ENCODE data around the gene OR2L3. TPM values are rescaled to one million over a fixed set of nuclear protein-coding genes. Genes with fewer than 3 reads are reported as not detected.

Gene OR2L3
- not detected for total RNA-seq

DNA sequence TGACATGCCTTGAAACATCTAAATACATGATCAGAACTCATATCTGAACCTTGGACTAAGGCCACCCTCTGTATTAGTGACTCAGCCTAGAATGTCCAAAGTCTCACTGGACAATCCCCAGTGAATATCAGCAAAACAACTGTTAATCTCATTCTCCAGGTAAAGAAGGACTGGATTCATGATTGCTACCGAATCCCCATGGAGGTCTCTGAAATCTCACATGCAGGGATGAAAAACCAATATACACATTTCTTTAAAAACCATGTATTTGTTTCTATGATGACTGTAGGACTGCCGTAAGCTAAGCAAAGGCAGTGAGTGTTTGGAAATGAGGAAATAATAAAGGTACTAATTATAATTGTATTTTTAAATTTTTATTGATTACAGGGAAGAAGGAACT lies at the start of gene OR2L3:
Gene OR2L3, plus strand, starts transcription at position 301 of the 400 bp plus-strand sequence. CDS start 13,846 bp downstream, outside the sequence.
- H3K27me3 ChIP-seq, result no peaks in the 10 kb centered on the region
- no peak within 1 kb of the TSS for H3K27ac ChIP-seq
- H3K9me3 ChIP-seq, result peaks cover 3% of the 10 kb centered on the region
- no peak for TF ChIP-seq EP300 (IDR thresholded peaks at IDR 0.05)
- TF ChIP-seq, protein P1, sequence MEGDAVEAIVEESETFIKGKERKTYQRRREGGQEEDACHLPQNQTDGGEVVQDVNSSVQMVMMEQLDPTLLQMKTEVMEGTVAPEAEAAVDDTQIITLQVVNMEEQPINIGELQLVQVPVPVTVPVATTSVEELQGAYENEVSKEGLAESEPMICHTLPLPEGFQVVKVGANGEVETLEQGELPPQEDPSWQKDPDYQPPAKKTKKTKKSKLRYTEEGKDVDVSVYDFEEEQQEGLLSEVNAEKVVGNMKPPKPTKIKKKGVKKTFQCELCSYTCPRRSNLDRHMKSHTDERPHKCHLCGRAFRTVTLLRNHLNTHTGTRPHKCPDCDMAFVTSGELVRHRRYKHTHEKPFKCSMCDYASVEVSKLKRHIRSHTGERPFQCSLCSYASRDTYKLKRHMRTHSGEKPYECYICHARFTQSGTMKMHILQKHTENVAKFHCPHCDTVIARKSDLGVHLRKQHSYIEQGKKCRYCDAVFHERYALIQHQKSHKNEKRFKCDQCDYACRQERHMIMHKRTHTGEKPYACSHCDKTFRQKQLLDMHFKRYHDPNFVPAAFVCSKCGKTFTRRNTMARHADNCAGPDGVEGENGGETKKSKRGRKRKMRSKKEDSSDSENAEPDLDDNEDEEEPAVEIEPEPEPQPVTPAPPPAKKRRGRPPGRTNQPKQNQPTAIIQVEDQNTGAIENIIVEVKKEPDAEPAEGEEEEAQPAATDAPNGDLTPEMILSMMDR (IDR thresholded peaks at IDR 0.05), result no peak
- TF ChIP-seq POLR2A (IDR thresholded peaks at IDR 0.05), result no peak
- TF ChIP-seq POLR2AphosphoS5 (IDR thresholded peaks at IDR 0.05), result no peak
- no peaks in the 10 kb centered on the region for H3K36me3 ChIP-seq
- H3K4me1 ChIP-seq, result no peaks in the 10 kb centered on the region
- no peak for DNase-seq (ENCODE audit: low spot score in 2 of 2)
- WGBS, result 66% methylated on average over 2 of the region's 2 CpGs
- H3K4me3 ChIP-seq, result no peak within 1 kb of the TSS

DNA sequence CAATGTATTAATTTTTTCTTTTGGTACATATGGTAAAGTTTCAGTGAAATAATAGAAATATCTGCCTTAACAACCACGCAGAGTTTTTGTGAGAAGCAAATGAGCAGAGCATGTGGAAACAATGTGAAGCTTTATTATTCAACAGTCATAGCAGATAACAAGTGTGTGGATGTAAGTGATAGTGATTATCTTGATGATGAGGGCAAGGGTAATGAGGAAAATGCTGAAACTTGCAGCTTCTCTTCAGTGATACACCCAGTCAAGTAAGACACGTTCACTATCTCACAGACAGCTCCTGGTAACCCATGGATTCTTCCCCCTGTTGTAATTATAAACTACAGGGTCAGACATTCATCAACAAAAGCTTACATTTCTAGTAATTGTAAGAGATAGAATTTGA lies 47.8 kb upstream of the OR2L3 start:
- WGBS, result 27% methylated on average over 2 of the region's 2 CpGs
- Histone ChIP-seq H3K36me3 (no peaks in the 10 kb centered on the region), H3K4me1 (no peaks in the 10 kb centered on the region), H3K9me3 (peaks cover 4% of the 10 kb centered on the region), H3K27me3 (no peaks in the 10 kb centered on the region), H3K27ac (no peak overlapping the region), H3K4me3 (no peak overlapping the region)
- no peak for DNase-seq (ENCODE audit: low spot score in 2 of 2)
- TF ChIP-seq POLR2AphosphoS5 (IDR thresholded peaks at IDR 0.05) (no peak), EP300 (IDR thresholded peaks at IDR 0.05) (no peak), POLR2A (IDR thresholded peaks at IDR 0.05) (no peak)
- TF ChIP-seq, protein P1 (IDR thresholded peaks at IDR 0.05), result no peak

DNA sequence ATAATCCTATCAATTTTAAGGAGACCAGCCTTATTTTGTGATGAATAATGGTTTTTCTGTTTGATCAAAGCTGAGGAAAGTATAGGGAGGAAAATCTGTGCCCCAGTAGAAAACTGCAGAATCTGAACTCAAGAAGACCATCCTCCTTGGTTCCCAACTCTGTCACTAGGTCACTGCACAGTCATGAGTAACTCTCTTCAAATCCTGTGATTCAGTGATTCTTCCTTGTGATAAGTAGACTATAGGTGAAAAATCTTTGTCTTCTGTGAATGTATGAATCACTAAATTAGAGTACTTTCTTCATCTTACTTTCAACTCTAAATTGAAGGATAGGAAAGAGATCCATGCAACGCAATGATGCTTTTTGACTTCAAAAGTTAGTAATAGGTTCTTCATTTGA lies 46.5 kb upstream of the OR2L3 start:
- 80% methylated on average over 1 of the region's 1 CpG for whole genome bisulfite sequencing
- H3K27me3 ChIP-seq, result no peaks in the 10 kb centered on the region
- H3K4me1 ChIP-seq, result no peaks in the 10 kb centered on the region
- H3K36me3 ChIP-seq, result no peaks in the 10 kb centered on the region
- no peak overlapping the region for H3K27ac ChIP-seq
- no peak overlapping the region for H3K4me3 ChIP-seq
- H3K9me3 ChIP-seq, result peaks cover 4% of the 10 kb centered on the region
- DNase-seq (ENCODE audit: low spot score in 2 of 2), result no peak
- TF ChIP-seq POLR2AphosphoS5 (IDR thresholded peaks at IDR 0.05) (no peak), POLR2A (IDR thresholded peaks at IDR 0.05) (no peak), EP300 (IDR thresholded peaks at IDR 0.05) (no peak)
- TF ChIP-seq, protein P1 (IDR thresholded peaks at IDR 0.05), result no peak

GRCh38 chr1:248007778-248008177 lies 38.9 kb upstream of the OR2L3 start:
- no peak for TF ChIP-seq POLR2A (IDR thresholded peaks at IDR 0.05)
- TF ChIP-seq, protein P1 (IDR thresholded peaks at IDR 0.05), result no peak
- no peak for TF ChIP-seq POLR2AphosphoS5 (IDR thresholded peaks at IDR 0.05)
- no peak for TF ChIP-seq EP300 (IDR thresholded peaks at IDR 0.05)

DNA sequence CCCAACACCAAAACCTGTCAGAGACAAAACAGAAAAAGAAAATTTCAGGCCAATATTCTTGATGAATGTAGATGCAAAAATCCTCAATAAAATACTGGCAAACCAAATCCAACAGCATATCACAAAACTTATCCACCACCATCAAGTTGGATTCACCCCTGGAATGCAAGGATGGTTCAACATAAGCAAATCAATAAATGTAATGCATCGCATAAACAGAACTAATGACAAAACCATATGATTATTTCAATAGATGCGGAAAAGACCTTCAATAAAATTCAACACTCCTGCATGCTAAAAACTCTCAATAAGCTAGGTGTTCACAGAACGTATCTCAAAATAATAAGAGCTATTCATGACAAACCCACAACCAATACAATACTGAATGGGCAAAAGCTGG lies 37.0 kb upstream of the OR2L3 start:
- Histone ChIP-seq H3K27me3 (no peaks in the 10 kb centered on the region), H3K4me3 (no peak overlapping the region), H3K9me3 (peaks cover 13% of the 10 kb centered on the region), H3K36me3 (no peaks in the 10 kb centered on the region), H3K27ac (no peak overlapping the region), H3K4me1 (no peaks in the 10 kb centered on the region)
- DNase-seq (ENCODE audit: low spot score in 2 of 2), result no peak
- 79% methylated on average over 3 of the region's 3 CpGs for WGBS
- TF ChIP-seq POLR2A (IDR thresholded peaks at IDR 0.05) (no peak), EP300 (IDR thresholded peaks at IDR 0.05) (no peak), POLR2AphosphoS5 (IDR thresholded peaks at IDR 0.05) (no peak)
- TF ChIP-seq, protein P1 (IDR thresholded peaks at IDR 0.05), result no peak

More at GRCh38 chr1:248007778-248008177, 38.9 kb upstream of the OR2L3 start:
- peaks cover 17% of the 10 kb centered on the region for H3K9me3 ChIP-seq
- no peak for DNase-seq (ENCODE audit: low spot score in 2 of 2)
- WGBS, result 58% methylated on average over 1 of the region's 1 CpG
- H3K36me3 ChIP-seq, result no peaks in the 10 kb centered on the region
- no peaks in the 10 kb centered on the region for H3K27me3 ChIP-seq
- H3K4me3 ChIP-seq, result no peak overlapping the region
- H3K27ac ChIP-seq, result no peak overlapping the region
- H3K4me1 ChIP-seq, result no peaks in the 10 kb centered on the region
